ENCODE results near the gene LMO3. TPM values are rescaled to one million over a fixed set of nuclear protein-coding genes. Genes with fewer than 3 reads are reported as not detected.

LMO3 gene
- total and polyA plus RNA-seq, 2 of the 8 experiments (the other 6 are each of a cell fraction or from before 2014, with no cell fraction given) = 4.7 to 16.7 TPM

GRCh38 chr12:16530268-16530850 is 75.6 kb downstream of the LMO3 start:
- no peak overlapping the region for H4K8ac ChIP-seq (ENCODE audit: extremely low read depth, insufficient read depth, low read length)
- no peaks in the 10 kb centered on the region for H3K79me1 ChIP-seq (ENCODE audit: low read depth, low read length)
- no peaks in the 10 kb centered on the region for H4K20me1 ChIP-seq (replicated peaks in 1 of 2; ENCODE audit: control insufficient read depth in 1 of 2, insufficient read depth in 2 of 2, low read length in 2 of 2)
- FAIRE-seq (no peak), DNase-seq (ENCODE audit: low read depth in 1 of 2, low spot score in 2 of 2) (no peak)
- no peaks in the 10 kb centered on the region for H3K79me2 ChIP-seq (ENCODE audit: control insufficient read depth in 1 of 2, insufficient read depth in 2 of 2, low read length in 2 of 2)
- H3K56ac ChIP-seq (replicated peaks; ENCODE audit: insufficient read length, low read depth, low read length) = no peak overlapping the region
- H3K14ac ChIP-seq (ENCODE audit: insufficient read length) = no peak overlapping the region
- no peaks in the 10 kb centered on the region for H3K27me3 ChIP-seq (replicated peaks in 1 of 4; ENCODE audit: control insufficient read depth in 3 of 4, extremely low read depth in 1 of 4, insufficient read depth in 3 of 4, low read length in 3 of 4)
- no peak overlapping the region for H3K23ac ChIP-seq (ENCODE audit: insufficient read length)
- no peaks in the 10 kb centered on the region for H3K23me2 ChIP-seq (ENCODE audit: low read depth, low read length)
- no peaks in the 10 kb centered on the region for H3K36me3 ChIP-seq (ENCODE audit: control insufficient read depth in 2 of 4, insufficient read depth in 4 of 4, low read length in 3 of 4)
- no peak overlapping the region for H2AK5ac ChIP-seq (ENCODE audit: low read depth, low read length)
- no peak overlapping the region for H3K27ac ChIP-seq (ENCODE audit: low read depth, low read length)
- H3K9ac ChIP-seq (replicated peaks in 1 of 4; ENCODE audit: extremely low read depth in 1 of 4, low read depth in 3 of 4, low read length in 3 of 4) = no peak overlapping the region
- no peak overlapping the region for H2BK12ac ChIP-seq (ENCODE audit: low read depth, low read length)
- H2BK5ac ChIP-seq (ENCODE audit: low read depth, low read length) = no peak overlapping the region
- no peaks in the 10 kb centered on the region for H3K9me3 ChIP-seq (ENCODE audit: insufficient read depth in 2 of 2, low read depth in 1 of 2, low read length in 1 of 2)
- ChIA-PET POLR2A (ENCODE audit: partially characterized antibody) (interaction anchor here (1.4 kb wide), 1 partner anchor 13 kb away, joined by 3 read pairs; no protein-coding TSS in a partner anchor), CTCF (ENCODE audit: partially characterized antibody) (no interaction called here)
- no peak overlapping the region for H2BK120ac ChIP-seq (replicated peaks; ENCODE audit: low read depth, low read length)
- H3K4me2 ChIP-seq (ENCODE audit: insufficient read depth in 1 of 2, low read depth in 2 of 2, low read length in 2 of 2) = no peak overlapping the region
- no peak overlapping the region for H2BK20ac ChIP-seq (ENCODE audit: low read length)
- H3K4me3 ChIP-seq (ENCODE audit: extremely low read depth in 1 of 4, insufficient read depth in 2 of 4, low read depth in 3 of 4, low read length in 4 of 4) = no peak overlapping the region
- H2BK15ac ChIP-seq (ENCODE audit: low read length) = no peak overlapping the region
- 85% methylated on average over 2 of the region's 2 CpGs; no CpG with 5 or more reads in 1 of the 2 experiments for WGBS, 2 experiments (ENCODE audit: extremely low coverage in 1 of 2, insufficient coverage in 1 of 2, insufficient read length in 1 of 2, insufficient replicate concordance in 2 of 2, low coverage in 1 of 2, low lambda C conversion rate in 2 of 2, missing lambda C conversion rate in 1 of 2)
- H3K4me1 ChIP-seq (replicated peaks in 1 of 4; ENCODE audit: control insufficient read depth in 3 of 4, insufficient read depth in 4 of 4, low read length in 3 of 4) = no peaks in the 10 kb centered on the region
- H4K5ac ChIP-seq (ENCODE audit: insufficient read length, low read depth, low read length) = no peak overlapping the region
- no peak overlapping the region for H3K18ac ChIP-seq (ENCODE audit: extremely low read depth, low read length)
- no peak overlapping the region for H3K4ac ChIP-seq (replicated peaks; ENCODE audit: insufficient read length, low read depth, low read length)
- no peak overlapping the region for H2AFZ ChIP-seq (ENCODE audit: low read length)
- H4K91ac ChIP-seq (replicated peaks; ENCODE audit: insufficient read length, low read length) = no peak overlapping the region
- TF ChIP-seq SP1 (IDR thresholded peaks at IDR 0.05; ENCODE audit: low read depth, low read length) (no peak), JUND (IDR thresholded peaks at IDR 0.05; ENCODE audit: low read length) (no peak), GTF2F1 (IDR thresholded peaks at IDR 0.05; ENCODE audit: borderline replicate concordance, low read depth, low read length) (no peak), RNF2 (IDR thresholded peaks at IDR 0.05; ENCODE audit: borderline replicate concordance, low read depth, low read length, missing control alignments, poor library complexity, severe bottlenecking) (no peak), KDM1A (IDR thresholded peaks at IDR 0.05; ENCODE audit: borderline replicate concordance, low read length) (no peak), CHD1 (IDR thresholded peaks at IDR 0.05; ENCODE audit: low read depth, low read length) (no peak)

Measured in H1 (cell line).